Ovary (tissue), 3 donors: ENCODE measurements around the gene RSBN1.

Source experiments
- CTCF ChIP-seq, 3 donors: fragments of 450-650 bp in 2 of 3; fragments of 200-600 bp in 1 of 3; IDR thresholded peaks; one replicate each; pipeline versions ENCODE4 v1.5.1 to v1.8.0; 2016 to 2022; ENCODE audit warnings: antibody characterized with exemption in 3 of 3, mild to moderate bottlenecking in 1 of 3
- POLR2A ChIP-seq: fragments of 450-650 bp; IDR thresholded peaks from one replicate; pipeline ENCODE4 v1.6.1; 2017; ENCODE audit warnings: antibody characterized with exemption, mild to moderate bottlenecking, moderate library complexity
- donor health status: DM: no; HTN: no; CAD: no.

GRCh38 chr1:113787663-113788062, 24.6 kb downstream of the RSBN1 start:
- TF ChIP-seq CTCF (IDR thresholded peaks at IDR 0.05) (no peak), POLR2A (no peak)
